ENCODE measurements around the gene ADCY7.

Gene ADCY7

DNA sequence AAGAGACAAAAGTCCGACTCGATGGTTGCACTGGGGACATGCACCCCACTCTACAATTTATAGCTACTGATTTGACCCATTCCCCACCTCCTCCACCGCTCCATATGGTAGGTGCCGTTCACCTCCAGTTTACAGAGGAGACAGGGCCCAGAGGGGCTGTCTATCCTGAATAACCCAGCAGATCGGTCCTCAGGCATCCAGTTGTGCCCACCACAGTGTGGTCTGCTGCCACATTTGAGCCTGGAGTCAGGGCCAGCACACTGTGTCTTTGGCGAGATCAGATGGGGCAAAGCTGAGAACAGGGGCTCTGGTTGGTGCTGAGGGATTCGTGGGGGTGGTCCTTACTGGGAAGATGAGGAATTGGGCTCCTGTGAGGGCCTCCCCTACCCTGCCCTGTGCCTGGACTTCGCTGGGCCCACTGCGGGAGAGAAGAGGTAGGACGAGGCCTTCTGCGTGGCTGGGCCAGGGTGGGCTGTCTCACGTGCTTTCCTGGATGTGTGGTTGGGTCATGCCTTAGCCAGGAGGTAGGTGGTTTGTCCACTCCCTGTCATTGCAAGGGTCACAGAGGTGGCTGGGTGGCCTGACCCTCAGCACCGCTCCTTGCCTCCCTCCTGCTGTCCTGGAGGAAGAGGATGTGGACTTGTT lies 2.8 kb downstream of the ADCY7 start:
- no peak for DNase-seq

DNA sequence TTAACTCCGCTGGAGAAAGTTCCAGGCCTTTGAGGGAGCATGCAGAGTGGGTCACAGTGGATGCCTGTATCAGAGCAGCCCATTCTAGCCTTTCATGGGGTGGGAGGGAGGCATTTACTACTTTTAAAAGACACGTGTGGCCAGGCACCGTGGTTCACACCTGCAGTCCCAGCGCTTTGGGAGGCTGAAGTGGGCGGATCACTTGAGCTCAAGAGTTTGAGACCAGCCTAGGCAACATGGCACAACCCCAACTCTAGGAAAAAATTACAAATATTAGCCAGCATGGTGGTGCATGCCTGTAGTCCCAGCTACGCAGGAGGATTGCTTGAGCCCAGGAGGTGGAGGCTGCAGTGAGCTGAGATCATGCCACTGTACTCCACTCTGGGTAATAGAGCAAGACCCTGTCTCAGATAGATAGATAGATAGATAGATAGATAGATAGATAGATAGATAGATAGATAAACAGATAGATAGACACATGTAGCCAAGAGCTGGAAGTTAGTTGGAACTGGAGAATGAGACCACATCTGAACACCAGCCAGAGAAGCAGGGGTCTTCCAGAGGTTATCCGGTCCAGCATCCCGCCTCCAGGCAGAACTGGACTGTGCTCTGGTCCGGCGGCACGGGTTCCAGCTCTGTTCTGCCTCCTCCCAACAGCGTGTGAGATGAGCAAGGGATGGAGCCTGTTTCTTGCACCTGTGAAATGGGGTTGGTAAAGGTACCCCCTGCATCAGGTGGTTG lies 3.6 kb downstream of the ADCY7 start:
- no peak for DNase-seq

DNA sequence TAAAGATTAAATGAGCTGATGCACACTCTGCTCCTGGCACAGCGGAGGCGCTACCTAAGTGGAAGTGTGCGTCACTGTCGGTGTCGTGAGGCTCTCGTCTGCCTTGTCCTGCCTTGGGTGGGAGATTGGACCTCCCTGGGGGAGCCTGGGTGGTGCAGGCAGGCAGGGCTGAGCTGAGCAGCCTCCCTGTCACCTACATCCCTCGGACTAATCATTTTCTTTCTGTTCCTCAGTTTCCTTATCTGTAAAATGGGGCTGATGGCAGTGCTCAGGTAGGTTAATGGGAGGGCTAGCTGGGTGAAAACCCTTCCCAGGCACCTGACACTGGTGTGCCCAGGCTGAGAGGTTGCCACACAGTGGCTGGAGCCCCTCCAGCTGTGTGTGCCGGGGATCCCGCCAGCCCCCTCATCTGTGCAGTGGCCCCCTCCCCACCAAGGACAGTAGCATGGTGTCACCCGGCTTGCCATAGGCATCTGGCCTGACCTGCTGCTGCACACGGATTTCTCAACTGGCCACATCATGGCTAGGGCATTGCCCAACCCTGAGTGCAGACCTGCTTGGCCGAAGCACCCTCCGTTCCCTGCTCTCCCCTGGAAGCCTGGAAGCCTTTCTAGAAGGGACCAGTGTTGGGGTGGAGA lies 4.3 kb downstream of the ADCY7 start:
- DNase-seq, result no peak

- no peak for DNase-seq
Measured at GRCh38 chr16:50271148-50272041, 5.0 kb downstream of the ADCY7 start.

- DNase-seq, result no peak
Measured at GRCh38 chr16:50272111-50272571, 5.8 kb downstream of the ADCY7 start.

- DNase-seq, result no peak
Measured at GRCh38 chr16:50272687-50273381, 6.5 kb downstream of the ADCY7 start.

GRCh38 chr16:50273382-50273690 lies 7.0 kb downstream of the ADCY7 start:
- DNase-seq, result no peak

DNA sequence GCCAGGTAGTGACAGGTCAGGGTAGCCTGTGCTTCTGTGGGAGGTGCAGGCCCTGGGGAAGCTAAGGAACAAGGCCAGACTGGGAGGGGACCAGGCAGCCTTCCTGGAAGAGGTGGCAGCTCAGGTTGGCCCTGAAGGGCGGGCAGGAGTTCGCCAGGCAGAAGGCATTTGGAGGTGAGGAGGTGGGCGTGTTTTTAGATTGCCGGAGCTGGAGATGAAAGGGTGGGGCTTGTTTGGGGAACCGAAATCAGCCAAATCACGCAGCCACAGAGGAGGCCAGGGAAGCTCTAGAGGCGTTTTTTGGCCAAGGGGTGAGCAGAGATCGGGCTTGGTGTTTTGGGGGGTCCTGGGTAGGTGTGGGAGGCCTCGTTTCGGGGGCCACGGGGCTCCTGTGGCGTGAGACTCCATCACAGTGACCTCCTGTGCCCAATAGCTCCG lies 7.6 kb downstream of the ADCY7 start:
- no peak for DNase-seq

GRCh38 chr16:50274326-50275097 lies 8.2 kb downstream of the ADCY7 start:
- no peak for DNase-seq

GRCh38 chr16:50275098-50275415 lies 8.7 kb downstream of the ADCY7 start:
- no peak for DNase-seq

- no peak for DNase-seq
Measured at GRCh38 chr16:50275428-50276325, 9.3 kb downstream of the ADCY7 start.

GRCh38 chr16:50276326-50276640 lies 9.9 kb downstream of the ADCY7 start:
- no peak for DNase-seq

- DNase-seq, result no peak
Measured at GRCh38 chr16:50276801-50277555, 10.6 kb downstream of the ADCY7 start.

DNA sequence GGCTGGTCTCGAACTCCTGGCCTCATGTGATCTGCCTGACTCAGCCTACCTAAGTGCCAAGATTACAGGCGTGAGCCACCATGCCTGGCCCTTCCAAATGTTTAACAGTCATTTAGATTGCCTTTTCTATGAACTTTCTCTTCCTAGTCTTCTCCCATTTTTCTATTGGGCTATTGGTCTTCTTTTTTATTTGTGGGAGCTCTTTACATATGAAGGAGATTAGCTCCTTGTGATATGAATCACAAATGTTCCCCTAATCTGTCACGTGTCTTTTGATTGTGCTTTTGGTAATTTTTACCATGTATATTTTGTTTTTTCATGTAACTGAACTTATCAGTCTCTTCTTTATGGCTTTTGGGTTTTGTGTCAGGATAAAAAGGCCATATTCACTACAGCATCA lies 11.9 kb downstream of the ADCY7 start:
- DNase-seq, result no peak

GRCh38 chr16:50279504-50279865 lies 13.1 kb downstream of the ADCY7 start:
- DNase-seq, result no peak

- DNase-seq, result no peak
Measured at GRCh38 chr16:50280932-50281331, 14.6 kb downstream of the ADCY7 start.

- DNase-seq, result no peak
Measured at GRCh38 chr16:50281391-50282009, 15.1 kb downstream of the ADCY7 start.

GRCh38 chr16:50282010-50282538 lies 15.7 kb downstream of the ADCY7 start:
- no peak for DNase-seq

- DNase-seq, result no peak
Measured at GRCh38 chr16:50282955-50283631, 16.7 kb downstream of the ADCY7 start.

Measured in cerebellar nuclear complex (tissue), 1 donor.